Measurements from ENCODE around the gene UFSP2.

DNA sequence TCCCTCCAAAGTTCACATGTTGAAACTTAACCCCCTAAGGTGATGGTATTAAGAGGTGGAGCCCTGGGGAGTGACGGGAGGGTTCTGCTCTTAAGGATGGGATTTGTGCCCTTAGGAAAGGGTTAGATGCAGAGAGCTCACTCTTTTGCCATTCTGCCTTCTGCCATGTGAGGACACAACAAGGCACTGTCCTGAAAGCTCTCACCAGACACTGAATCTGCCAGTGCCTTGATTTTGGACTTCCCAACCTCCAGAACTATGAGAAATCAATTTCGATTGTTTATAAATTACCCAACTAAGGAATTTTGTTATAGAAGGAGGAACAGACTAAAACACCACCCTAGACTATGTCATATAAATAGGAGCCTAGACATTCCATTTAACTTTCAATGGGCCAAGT lies 41.7 kb downstream of the UFSP2 start:
- TF ChIP-seq, protein P1, sequence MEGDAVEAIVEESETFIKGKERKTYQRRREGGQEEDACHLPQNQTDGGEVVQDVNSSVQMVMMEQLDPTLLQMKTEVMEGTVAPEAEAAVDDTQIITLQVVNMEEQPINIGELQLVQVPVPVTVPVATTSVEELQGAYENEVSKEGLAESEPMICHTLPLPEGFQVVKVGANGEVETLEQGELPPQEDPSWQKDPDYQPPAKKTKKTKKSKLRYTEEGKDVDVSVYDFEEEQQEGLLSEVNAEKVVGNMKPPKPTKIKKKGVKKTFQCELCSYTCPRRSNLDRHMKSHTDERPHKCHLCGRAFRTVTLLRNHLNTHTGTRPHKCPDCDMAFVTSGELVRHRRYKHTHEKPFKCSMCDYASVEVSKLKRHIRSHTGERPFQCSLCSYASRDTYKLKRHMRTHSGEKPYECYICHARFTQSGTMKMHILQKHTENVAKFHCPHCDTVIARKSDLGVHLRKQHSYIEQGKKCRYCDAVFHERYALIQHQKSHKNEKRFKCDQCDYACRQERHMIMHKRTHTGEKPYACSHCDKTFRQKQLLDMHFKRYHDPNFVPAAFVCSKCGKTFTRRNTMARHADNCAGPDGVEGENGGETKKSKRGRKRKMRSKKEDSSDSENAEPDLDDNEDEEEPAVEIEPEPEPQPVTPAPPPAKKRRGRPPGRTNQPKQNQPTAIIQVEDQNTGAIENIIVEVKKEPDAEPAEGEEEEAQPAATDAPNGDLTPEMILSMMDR (conservative IDR thresholded peaks at IDR 0.05; ENCODE audit: low read depth in 2 of 2) = no peak
- TF ChIP-seq, protein P2, sequence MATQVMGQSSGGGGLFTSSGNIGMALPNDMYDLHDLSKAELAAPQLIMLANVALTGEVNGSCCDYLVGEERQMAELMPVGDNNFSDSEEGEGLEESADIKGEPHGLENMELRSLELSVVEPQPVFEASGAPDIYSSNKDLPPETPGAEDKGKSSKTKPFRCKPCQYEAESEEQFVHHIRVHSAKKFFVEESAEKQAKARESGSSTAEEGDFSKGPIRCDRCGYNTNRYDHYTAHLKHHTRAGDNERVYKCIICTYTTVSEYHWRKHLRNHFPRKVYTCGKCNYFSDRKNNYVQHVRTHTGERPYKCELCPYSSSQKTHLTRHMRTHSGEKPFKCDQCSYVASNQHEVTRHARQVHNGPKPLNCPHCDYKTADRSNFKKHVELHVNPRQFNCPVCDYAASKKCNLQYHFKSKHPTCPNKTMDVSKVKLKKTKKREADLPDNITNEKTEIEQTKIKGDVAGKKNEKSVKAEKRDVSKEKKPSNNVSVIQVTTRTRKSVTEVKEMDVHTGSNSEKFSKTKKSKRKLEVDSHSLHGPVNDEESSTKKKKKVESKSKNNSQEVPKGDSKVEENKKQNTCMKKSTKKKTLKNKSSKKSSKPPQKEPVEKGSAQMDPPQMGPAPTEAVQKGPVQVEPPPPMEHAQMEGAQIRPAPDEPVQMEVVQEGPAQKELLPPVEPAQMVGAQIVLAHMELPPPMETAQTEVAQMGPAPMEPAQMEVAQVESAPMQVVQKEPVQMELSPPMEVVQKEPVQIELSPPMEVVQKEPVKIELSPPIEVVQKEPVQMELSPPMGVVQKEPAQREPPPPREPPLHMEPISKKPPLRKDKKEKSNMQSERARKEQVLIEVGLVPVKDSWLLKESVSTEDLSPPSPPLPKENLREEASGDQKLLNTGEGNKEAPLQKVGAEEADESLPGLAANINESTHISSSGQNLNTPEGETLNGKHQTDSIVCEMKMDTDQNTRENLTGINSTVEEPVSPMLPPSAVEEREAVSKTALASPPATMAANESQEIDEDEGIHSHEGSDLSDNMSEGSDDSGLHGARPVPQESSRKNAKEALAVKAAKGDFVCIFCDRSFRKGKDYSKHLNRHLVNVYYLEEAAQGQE (IDR thresholded peaks at IDR 0.05; ENCODE audit: unreplicated experiment) = no peak
- no peak for TF ChIP-seq STAT1 (IDR thresholded peaks at IDR 0.05; ENCODE audit: unreplicated experiment)
- no peak for TF ChIP-seq EZH2 (IDR thresholded peaks at IDR 0.05; ENCODE audit: low read depth, unreplicated experiment)
- no peak for TF ChIP-seq JUNB (IDR thresholded peaks at IDR 0.05; ENCODE audit: unreplicated experiment)
- TF ChIP-seq EZH2phosphoT487 (IDR thresholded peaks at IDR 0.05; ENCODE audit: unreplicated experiment) = no peak
- no peak for TF ChIP-seq POLR2AphosphoS5 (IDR thresholded peaks at IDR 0.05; ENCODE audit: low read depth)
